Naive thymus-derived CD8-positive, alpha-beta T cell (primary cell): ENCODE measurements around the gene MACF1. TPM values are rescaled to one million over a fixed set of nuclear protein-coding genes. Genes with fewer than 3 reads are reported as not detected.

Source experiments
- ATAC-seq, 2 donors: fragments of 150-1000 bp; cut with Tn5 transposase in 1 of 2; sonication (Bioruptor Pico), chemical (Tn5 transposase) in 1 of 2; 1 replicate in 1 of 2; 2 replicates in 1 of 2; pipeline ENCODE4 v1.10.0; 2021; ENCODE audit warnings: mild to moderate bottlenecking in 2 of 2, moderate library complexity in 2 of 2
- POLR2A ChIA-PET: fragments of 350-600 bp; sonication (Branson Sonifier 250); formaldehyde crosslinking; loops from one replicate; lab custom pipeline; 2021; ENCODE audit warnings: antibody characterized with exemption; lab: Charles Lee
- DNase-seq, 10 donors: peaks; one replicate each; pipeline versions ENCODE4 v3.0.0 to v3.0.0-alpha.2; 2020 to 2022
- H3K27ac Mint-ChIP-seq, 10 donors: one replicate each; pipeline ENCODE4 v1.8.0; 2020 to 2022; ENCODE audit warnings: mild to moderate bottlenecking in 10 of 10, mixed read lengths in 10 of 10, moderate library complexity in 4 of 10, inconsistent platforms in 1 of 10
- H3K27me3 Mint-ChIP-seq, 5 donors: one replicate each; pipeline ENCODE4 v1.8.0; 2021 to 2022; ENCODE audit warnings: mixed read lengths in 5 of 5
- H3K36me3 Mint-ChIP-seq, 3 donors: one replicate each; pipeline ENCODE4 v1.8.0; 2020 to 2022; ENCODE audit warnings: mixed read lengths in 3 of 3, mild to moderate bottlenecking in 2 of 3, inconsistent platforms in 1 of 3
- H3K4me1 Mint-ChIP-seq, 4 donors: one replicate each; pipeline ENCODE4 v1.8.0; 2021 to 2022; ENCODE audit warnings: mixed read lengths in 4 of 4
- H3K4me3 Mint-ChIP-seq, 10 donors: one replicate each; pipeline ENCODE4 v1.8.0; 2020 to 2022; ENCODE audit warnings: mild to moderate bottlenecking in 10 of 10, mixed read lengths in 10 of 10, moderate library complexity in 6 of 10, inconsistent platforms in 1 of 10
- H3K9me3 Mint-ChIP-seq, 9 donors: one replicate each; pipeline ENCODE4 v1.8.0; 2020 to 2022; ENCODE audit warnings: mixed read lengths in 9 of 9, mild to moderate bottlenecking in 3 of 9, inconsistent platforms in 1 of 9, moderate library complexity in 1 of 9
- polyA plus RNA-seq, 3 donors: library from polyadenylated mRNA; unstranded; fragments of 300-500 nt; fragmentation: Illumina TruSeq; gene quantifications; one replicate each; pipeline ENCODE4 v1.2.3, GENCODE V29; 2021
- total RNA-seq, 8 experiments: library from RNA in 2 of 8; stranded (reverse) in 2 of 8; gene quantifications; one replicate each; pipeline ENCODE4 v1.2.3 and lab custom pipeline; 2021 to 2026

The MACF1 gene
- total and polyA plus RNA-seq, 5 experiments from 2014 or later, result 13.4 to 222 (median 60.8) TPM

DNA sequence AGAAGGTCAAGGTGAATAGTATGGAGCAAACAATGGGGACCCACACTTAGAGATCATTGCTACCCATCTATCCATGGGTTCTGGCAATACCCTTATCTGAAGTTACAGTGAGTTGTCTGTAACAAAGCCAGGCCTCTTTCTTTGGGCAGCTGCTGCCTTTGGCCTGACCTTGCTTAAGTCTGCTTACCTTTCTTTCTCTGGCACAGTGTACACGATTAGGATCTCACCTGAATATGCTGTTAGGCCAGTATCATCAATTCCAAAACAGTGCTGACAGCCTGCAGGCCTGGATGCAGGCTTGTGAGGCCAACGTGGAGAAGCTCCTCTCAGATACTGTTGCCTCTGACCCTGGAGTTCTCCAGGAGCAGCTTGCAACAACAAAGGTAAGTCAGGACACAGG, 154.0 kb downstream of the MACF1 start:
- Mint-ChIP-seq H3K27ac (peak overlapping the region in 5 of 10 donors; percentile 2 to 80 (median 21)), H3K9me3 (no peaks in the 10 kb centered on the region), H3K4me1 (peaks cover 0 to 2% (median 0%) of the 10 kb centered on the region in 4 donors), H3K36me3 (peaks cover 14 to 95% (median 22%) of the 10 kb centered on the region in 3 donors), H3K27me3 (no peaks in the 10 kb centered on the region), H3K4me3 (no peak overlapping the region)
- POLR2A ChIA-PET, result no interaction called here
- ATAC-seq, result no peak
- no peak for DNase-seq

- Mint-ChIP-seq H3K4me3 (no peak overlapping the region), H3K27ac (peak overlapping the region in 4 of 10 donors; percentile 20 to 79 (median 42)), H3K27me3 (no peaks in the 10 kb centered on the region), H3K36me3 (peaks cover 9 to 95% (median 24%) of the 10 kb centered on the region in 3 donors), H3K4me1 (peaks cover 0 to 2% (median 0%) of the 10 kb centered on the region in 4 donors), H3K9me3 (no peaks in the 10 kb centered on the region)
- POLR2A ChIA-PET, result no interaction called here
- no peak for ATAC-seq
- no peak for DNase-seq
These were observed 154.6 kb downstream of the MACF1 start for GRCh38 chr1:39359028-39359570.

DNA sequence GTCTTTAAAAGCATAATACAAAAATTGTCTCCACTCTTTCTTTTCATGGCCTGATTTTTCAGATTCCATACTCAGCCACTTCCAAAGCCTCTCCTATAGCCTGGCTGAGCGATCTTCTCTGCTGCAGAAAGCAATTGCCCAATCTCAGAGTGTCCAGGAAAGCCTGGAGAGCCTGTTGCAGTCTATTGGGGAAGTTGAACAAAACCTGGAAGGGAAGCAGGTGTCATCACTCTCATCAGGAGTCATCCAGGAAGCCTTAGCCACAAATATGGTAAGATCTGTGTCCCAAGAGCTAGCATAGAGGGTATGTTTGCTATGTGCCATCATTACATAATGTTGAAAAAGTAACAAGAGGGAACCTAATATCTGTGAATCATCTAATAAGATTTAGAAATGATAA, 156.2 kb downstream of the MACF1 start:
- Mint-ChIP-seq H3K27ac (peak overlapping the region in 3 of 10 donors; percentile 14 to 37 (median 34)), H3K4me1 (peaks cover 0 to 2% (median 0%) of the 10 kb centered on the region in 4 donors), H3K9me3 (no peaks in the 10 kb centered on the region), H3K27me3 (no peaks in the 10 kb centered on the region), H3K4me3 (no peak overlapping the region), H3K36me3 (peaks cover 9 to 93% (median 24%) of the 10 kb centered on the region in 3 donors)
- ATAC-seq, result no peak
- DNase-seq, result no peak
- POLR2A ChIA-PET, result no interaction called here

- POLR2A ChIA-PET, result no interaction called here
- Mint-ChIP-seq H3K27ac (peak overlapping the region in 3 of 10 donors; percentile 14 to 37 (median 34)), H3K4me3 (no peak overlapping the region)
These were observed 157.0 kb downstream of the MACF1 start for GRCh38 chr1:39361446-39361845.

DNA sequence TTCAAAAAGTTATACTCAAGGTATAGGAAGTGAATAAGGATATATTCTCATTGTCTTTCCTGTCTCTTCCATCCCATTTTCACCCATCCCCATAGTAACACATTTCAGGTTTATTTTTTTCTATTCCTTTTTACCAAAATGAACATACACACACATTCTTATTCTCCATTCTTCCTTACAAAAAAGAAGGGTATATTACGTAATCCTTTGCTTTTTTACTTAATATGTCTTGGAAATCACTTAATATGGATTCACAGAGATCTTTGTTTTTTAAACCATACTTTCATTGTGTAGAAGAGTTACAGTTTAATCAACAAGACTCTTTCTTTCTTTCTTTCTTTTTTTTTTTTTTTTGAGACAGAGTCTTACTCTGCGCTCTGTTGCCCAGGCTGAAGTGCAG, 158.8 kb downstream of the MACF1 start:
- DNase-seq (no peak), ATAC-seq (no peak)
- Mint-ChIP-seq H3K27me3 (no peaks in the 10 kb centered on the region), H3K9me3 (no peaks in the 10 kb centered on the region), H3K27ac (peak overlapping the region in 2 of 10 donors; percentile 23 to 66), H3K4me1 (peaks cover 0 to under 1% (median 0%) of the 10 kb centered on the region in 4 donors), H3K36me3 (peaks cover 5 to 89% (median 18%) of the 10 kb centered on the region in 3 donors), H3K4me3 (no peak overlapping the region)
- POLR2A ChIA-PET, result no interaction called here

More at GRCh38 chr1:39361446-39361845, 157.0 kb downstream of the MACF1 start:
- no peak for DNase-seq
- peaks cover 0 to 2% (median 0%) of the 10 kb centered on the region in 4 donors for H3K4me1 Mint-ChIP-seq
- no peaks in the 10 kb centered on the region for H3K27me3 Mint-ChIP-seq
- peaks cover 9 to 93% (median 26%) of the 10 kb centered on the region in 3 donors for H3K36me3 Mint-ChIP-seq
- no peaks in the 10 kb centered on the region for H3K9me3 Mint-ChIP-seq
- no peak for ATAC-seq

- Mint-ChIP-seq H3K4me3 (no peak overlapping the region), H3K4me1 (no peaks in the 10 kb centered on the region), H3K36me3 (peaks cover 4 to 94% (median 39%) of the 10 kb centered on the region in 3 donors), H3K9me3 (no peaks in the 10 kb centered on the region), H3K27ac (peak overlapping the region in 1 of 10 donors; percentile 52), H3K27me3 (no peaks in the 10 kb centered on the region)
- POLR2A ChIA-PET, result no interaction called here
- ATAC-seq (no peak), DNase-seq (no peak)
These were observed 163.6 kb downstream of the MACF1 start for GRCh38 chr1:39368045-39368444.

GRCh38 chr1:39369565-39369964, 165.1 kb downstream of the MACF1 start:
- Mint-ChIP-seq H3K36me3 (peaks cover 4 to 92% (median 35%) of the 10 kb centered on the region in 3 donors), H3K27ac (peak overlapping the region in 1 of 10 donors; percentile 8), H3K4me3 (no peak overlapping the region), H3K9me3 (no peaks in the 10 kb centered on the region), H3K27me3 (no peaks in the 10 kb centered on the region), H3K4me1 (no peaks in the 10 kb centered on the region)
- ATAC-seq (no peak), DNase-seq (no peak)
- POLR2A ChIA-PET, result no interaction called here

- no peak overlapping the region for H3K4me3 Mint-ChIP-seq
- H3K4me1 Mint-ChIP-seq, result no peaks in the 10 kb centered on the region
- no peaks in the 10 kb centered on the region for H3K27me3 Mint-ChIP-seq
- POLR2A ChIA-PET, result no interaction called here
- peaks cover 4 to 90% (median 35%) of the 10 kb centered on the region in 3 donors for H3K36me3 Mint-ChIP-seq
- ATAC-seq, result no peak
- no peak overlapping the region for H3K27ac Mint-ChIP-seq
- DNase-seq, result no peak
- H3K9me3 Mint-ChIP-seq, result no peaks in the 10 kb centered on the region
These were observed 166.1 kb downstream of the MACF1 start for GRCh38 chr1:39370602-39371001.

DNA sequence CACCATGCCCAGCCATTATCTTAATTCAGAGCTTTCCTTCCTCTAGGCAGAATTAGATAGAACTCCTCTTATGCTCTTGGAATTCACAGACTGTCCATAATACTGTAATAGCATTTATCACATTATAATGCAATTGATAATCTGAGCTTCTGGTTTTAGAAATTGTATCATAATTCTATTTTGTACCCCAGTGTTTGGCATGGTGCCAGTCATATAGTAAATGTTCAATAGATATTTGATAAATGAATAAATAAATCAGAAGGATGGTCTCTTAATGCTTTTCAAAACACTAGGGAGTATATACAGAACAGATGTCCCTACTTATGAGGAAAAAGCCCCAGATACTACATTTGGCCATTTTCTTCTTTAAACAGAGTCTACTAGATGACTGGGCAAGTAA, 167.6 kb downstream of the MACF1 start:
- POLR2A ChIA-PET, result no interaction called here
- peak overlapping the region in 1 of 10 donors; percentile 25 for H3K27ac Mint-ChIP-seq
- H3K27me3 Mint-ChIP-seq, result no peaks in the 10 kb centered on the region
- H3K4me3 Mint-ChIP-seq, result no peak overlapping the region
- H3K9me3 Mint-ChIP-seq, result no peaks in the 10 kb centered on the region
- H3K36me3 Mint-ChIP-seq, result peaks cover 4 to 82% (median 31%) of the 10 kb centered on the region in 3 donors
- H3K4me1 Mint-ChIP-seq, result no peaks in the 10 kb centered on the region
- ATAC-seq (no peak), DNase-seq (no peak)

DNA sequence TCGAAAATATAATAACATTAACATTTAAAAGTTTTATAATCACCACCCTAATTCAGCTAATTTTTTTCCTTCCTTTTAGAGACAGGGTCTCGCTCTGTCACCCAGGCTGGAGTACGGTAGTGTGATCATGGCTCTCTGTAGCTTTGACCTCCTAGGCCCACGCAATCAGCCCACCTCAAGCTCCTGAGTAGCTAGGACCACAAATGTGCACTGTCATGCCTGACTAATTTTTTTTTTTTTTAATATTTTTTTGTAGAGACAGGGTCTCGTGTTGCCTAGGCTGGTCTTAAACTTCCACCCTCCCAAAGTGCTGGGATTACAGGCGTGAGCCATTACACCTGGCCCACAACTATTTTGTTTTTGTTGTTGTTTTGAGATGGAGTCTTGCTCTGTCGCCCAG, 172.2 kb downstream of the MACF1 start:
- no peak overlapping the region for H3K27ac Mint-ChIP-seq
- H3K36me3 Mint-ChIP-seq, result peaks cover 11 to 80% (median 23%) of the 10 kb centered on the region in 3 donors
- H3K4me1 Mint-ChIP-seq, result no peaks in the 10 kb centered on the region
- no peak for DNase-seq
- no peak for ATAC-seq
- H3K9me3 Mint-ChIP-seq, result no peaks in the 10 kb centered on the region
- no peak overlapping the region for H3K4me3 Mint-ChIP-seq
- no peaks in the 10 kb centered on the region for H3K27me3 Mint-ChIP-seq
- POLR2A ChIA-PET, result interaction anchor here (0.6 to 1.1 kb wide), 2 partner anchors 33 to 48 kb away, joined by 3 to 4 read pairs; no protein-coding TSS in a partner anchor

- POLR2A ChIA-PET, result interaction anchor here (0.5 to 0.6 kb wide), 2 partner anchors 11 to 1870 kb away, joined by 3 to 8 read pairs; no protein-coding TSS in a partner anchor
- peaks cover 7 to 79% (median 16%) of the 10 kb centered on the region in 3 donors for H3K36me3 Mint-ChIP-seq
- H3K27ac Mint-ChIP-seq, result peak overlapping the region in 2 of 10 donors; percentile 37 to 64
- H3K4me3 Mint-ChIP-seq, result no peak overlapping the region
- no peaks in the 10 kb centered on the region for H3K9me3 Mint-ChIP-seq
- DNase-seq (no peak), ATAC-seq (no peak)
- no peaks in the 10 kb centered on the region for H3K27me3 Mint-ChIP-seq
- H3K4me1 Mint-ChIP-seq, result no peaks in the 10 kb centered on the region
These were observed 173.9 kb downstream of the MACF1 start for GRCh38 chr1:39378377-39378776.

DNA sequence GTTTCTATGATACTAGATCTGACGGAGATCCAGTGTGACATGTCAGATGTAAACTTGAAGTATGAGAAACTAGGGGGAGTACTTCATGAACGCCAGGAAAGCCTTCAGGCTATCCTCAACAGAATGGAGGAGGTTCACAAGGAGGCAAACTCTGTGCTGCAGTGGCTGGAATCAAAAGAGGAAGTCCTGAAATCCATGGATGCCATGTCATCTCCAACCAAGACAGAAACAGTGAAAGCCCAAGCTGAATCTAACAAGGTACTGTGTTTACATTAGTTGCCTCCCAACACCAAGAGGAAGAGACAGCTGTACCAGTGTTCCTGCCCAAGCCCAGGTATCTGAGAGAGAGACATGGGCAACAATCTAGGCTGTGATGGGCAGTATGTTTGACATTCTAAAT, 174.7 kb downstream of the MACF1 start:
- DNase-seq (no peak), ATAC-seq (no peak)
- Mint-ChIP-seq H3K27ac (peak overlapping the region in 2 of 10 donors; percentile 34 to 45), H3K4me3 (no peak overlapping the region), H3K9me3 (no peaks in the 10 kb centered on the region), H3K27me3 (no peaks in the 10 kb centered on the region), H3K4me1 (no peaks in the 10 kb centered on the region), H3K36me3 (peaks cover 7 to 81% (median 20%) of the 10 kb centered on the region in 3 donors)
- POLR2A ChIA-PET, result interaction anchor here (0.6 kb wide), 1 partner anchor 10 kb away, joined by 8 read pairs; no protein-coding TSS in a partner anchor

DNA sequence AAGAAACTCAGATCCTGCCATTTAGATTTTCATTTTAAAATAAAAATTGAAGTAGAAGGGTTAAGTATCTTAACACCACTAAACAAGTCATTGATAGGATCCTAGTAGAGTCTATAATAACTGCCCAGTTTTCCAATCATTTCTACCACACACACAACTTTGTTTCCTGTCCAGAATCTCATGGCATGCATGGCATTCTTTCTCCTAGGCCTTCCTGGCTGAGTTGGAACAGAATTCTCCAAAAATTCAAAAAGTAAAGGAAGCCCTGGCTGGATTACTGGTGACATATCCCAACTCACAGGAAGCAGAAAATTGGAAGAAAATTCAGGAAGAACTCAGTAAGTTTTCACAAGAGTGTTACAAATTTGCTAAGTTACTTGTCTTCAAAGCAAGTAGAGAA, 175.5 kb downstream of the MACF1 start:
- no peaks in the 10 kb centered on the region for H3K27me3 Mint-ChIP-seq
- no peak for ATAC-seq
- POLR2A ChIA-PET, result no interaction called here
- DNase-seq, result no peak
- peaks cover 7 to 82% (median 21%) of the 10 kb centered on the region in 3 donors for H3K36me3 Mint-ChIP-seq
- H3K4me1 Mint-ChIP-seq, result no peaks in the 10 kb centered on the region
- no peak overlapping the region for H3K27ac Mint-ChIP-seq
- no peaks in the 10 kb centered on the region for H3K9me3 Mint-ChIP-seq
- H3K4me3 Mint-ChIP-seq, result no peak overlapping the region
